ENCODE measurements around the gene SGCG.
"Not testable (repeated sequence)": the region's sequence is repeated elsewhere in the genome, so short reads cannot be mapped to it uniquely, and the experiment has no call there.

SGCG gene

DNA sequence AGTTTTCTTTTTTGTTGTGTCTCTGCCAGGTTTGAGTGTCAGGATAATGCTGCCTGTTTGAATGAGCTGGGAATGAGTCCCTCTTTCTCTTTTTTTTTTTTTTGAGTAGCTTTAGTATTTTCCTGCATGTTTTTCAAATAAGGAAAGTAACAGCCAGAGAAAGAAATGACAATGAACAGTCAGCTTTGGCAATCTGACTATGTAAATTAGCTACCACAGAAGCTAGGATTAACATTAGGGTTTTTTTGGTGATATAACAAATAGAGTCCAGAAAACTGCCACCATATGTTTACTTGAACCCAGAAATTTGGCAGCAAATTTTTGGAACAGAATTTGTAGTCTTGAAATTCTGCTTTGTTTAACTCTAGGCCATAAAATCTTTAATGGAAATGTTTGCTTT, 50.5 kb downstream of the SGCG start:
- DNase-seq, result no peak

GRCh38 chr13:23235994-23236393, 55.2 kb downstream of the SGCG start:
- no peak for DNase-seq

DNA sequence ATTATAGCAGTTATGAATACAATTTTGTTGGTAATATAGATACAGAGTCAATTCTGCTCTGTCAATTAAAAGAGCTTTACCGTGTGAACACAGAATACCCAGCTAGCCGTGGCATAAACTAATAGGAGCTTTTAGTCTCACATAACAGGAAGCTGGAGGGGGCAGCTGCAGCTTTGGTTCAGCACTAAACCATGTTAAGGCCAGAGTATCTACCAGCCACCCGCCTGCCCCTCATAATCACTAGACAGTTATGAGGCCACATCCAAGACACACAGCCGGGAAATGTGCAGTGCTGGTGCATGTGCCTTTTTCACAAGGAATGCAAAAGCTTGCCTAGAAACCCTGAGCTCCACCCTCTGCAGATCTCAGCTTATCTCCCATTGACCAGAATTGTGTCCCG, 62.3 kb downstream of the SGCG start:
- DNase-seq, result no peak

DNA sequence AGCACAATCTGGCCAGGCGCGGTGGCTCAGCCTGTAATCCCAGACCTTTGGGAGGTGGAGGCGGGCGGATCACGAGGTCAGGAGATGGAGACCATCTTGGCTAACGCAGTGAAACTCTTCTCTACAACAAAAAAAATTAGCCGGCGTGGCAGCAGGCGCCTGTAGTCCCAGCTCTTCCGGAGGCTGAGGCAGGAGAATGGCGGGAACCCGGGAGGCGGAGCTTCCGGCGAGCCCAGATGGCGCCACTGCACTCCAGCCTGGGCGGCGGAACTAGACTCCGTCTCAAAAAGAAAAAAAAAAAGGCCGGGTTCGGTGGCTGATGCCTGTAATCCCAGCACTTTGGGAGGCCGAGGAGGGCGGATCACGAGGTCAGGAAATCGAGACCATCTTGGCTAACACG, 67.6 kb downstream of the SGCG start:
- not testable (repeated sequence) for DNase-seq

DNA sequence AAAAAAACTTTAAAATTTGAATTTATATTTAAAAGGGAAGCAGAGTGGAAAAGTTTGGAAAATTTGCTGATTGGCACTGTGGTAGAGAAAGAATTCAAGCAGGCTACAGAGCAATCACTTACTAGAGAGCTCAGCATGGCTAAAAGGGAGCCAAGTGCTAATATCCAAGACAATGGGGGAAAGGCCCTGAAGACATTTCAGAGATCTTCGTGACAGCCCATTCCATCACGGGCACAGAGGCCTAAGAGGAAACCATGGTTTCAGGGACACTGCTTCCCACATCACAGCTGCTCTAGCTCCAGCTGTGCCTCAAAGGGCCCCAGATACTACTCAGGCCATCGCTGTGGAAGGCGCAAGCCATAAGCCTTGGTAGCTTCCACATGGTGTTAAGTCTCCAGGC, 73.7 kb downstream of the SGCG start:
- no peak for DNase-seq

DNA sequence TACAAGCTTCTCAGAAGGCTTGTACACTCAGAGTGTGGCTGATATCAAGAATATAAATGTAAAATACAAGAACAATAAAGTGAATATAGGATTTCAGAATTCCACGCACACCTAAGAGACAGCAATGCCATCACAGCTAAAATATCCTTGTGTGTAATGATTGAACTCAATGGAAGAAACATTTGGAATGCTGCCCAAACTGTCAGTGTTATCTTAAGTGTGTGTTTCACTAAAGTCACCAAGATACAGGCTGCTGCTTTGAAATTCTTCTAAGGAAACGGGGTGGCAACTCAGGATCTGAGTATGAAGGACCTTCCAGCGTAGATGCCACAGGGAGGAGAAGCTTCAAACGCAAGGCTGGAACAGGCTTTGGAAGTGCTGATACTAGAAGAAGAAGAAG, 86.8 kb downstream of the SGCG start:
- no peak for DNase-seq

DNA sequence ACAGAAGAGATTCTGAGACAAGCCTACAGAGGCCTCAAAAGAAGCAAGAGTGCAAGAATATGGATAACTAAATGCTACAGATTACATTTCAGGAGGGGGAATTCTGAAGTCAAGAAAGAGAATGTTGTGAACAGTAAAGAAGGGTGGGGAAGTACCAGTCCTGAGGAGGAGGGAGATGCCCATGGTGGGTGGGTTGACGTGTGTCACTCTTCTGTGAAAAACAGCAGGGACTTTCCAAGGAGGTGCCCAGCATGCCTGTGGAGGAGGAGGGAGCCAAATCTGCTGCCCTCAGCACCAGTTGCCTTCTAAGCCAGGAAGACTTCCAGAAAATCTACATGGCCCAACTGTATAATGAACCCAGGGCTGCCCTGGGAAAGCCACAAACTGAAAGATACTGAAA, 87.7 kb downstream of the SGCG start:
- DNase-seq, result no peak

DNA sequence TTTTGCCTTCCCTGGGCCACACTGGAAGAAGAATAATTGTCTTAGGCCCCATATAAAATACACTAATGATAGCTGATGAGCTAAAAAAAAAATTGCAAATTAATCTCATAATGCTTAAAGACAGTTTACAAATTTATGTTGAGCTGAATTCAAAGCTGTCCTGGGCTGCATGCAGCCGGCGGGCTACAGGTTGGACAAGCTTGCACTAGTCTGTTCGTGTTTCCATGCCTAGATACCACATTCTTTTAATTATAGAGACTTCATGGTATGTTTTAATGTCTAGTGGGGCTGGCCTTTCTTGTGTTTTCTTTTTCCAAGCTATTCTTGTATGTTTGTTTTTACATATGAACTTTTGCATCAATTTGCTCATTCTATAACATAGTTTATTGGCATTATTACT, 90.6 kb downstream of the SGCG start:
- DNase-seq, result no peak

DNA sequence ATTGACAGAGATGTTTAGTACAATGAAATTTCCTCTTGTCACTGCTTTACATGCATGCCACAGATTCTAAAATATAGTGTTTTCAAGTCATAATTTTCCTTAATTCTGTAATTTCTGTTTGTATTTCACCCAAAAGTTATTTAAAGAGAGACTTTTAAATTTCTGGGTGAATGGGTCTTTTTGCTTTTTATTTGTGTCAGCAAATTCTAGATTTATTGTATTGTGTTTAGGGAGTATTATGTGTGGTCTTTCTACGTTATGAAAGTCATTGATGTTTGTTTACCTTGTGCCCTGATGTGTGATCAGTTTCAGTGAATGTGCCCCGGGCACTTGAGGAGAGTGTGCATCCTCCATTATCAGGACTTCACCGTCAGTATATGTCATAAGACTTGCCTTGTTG, 92.7 kb downstream of the SGCG start:
- DNase-seq, result no peak

DNA sequence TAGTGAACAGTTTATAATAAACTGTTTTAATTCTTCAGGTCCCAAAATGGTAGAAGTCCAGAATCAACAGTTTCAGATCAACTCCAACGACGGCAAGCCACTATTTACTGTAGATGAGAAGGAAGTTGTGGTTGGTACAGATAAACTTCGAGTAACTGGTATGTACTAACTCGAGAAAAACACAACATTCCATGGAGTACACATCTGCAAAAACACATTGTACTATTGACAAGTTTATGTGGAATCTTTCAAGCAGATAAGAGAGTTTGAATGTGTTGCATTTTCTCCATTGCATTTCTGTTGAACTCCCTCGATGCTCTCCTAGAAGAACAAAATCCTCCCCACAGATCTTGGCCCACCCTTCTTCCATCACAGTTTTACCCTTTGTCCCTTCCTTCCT, 98.5 kb downstream of the SGCG start:
- no peak for DNase-seq

- DNase-seq, result no peak
Measured at GRCh38 chr13:23288564-23288963, 107.8 kb downstream of the SGCG start.

DNA sequence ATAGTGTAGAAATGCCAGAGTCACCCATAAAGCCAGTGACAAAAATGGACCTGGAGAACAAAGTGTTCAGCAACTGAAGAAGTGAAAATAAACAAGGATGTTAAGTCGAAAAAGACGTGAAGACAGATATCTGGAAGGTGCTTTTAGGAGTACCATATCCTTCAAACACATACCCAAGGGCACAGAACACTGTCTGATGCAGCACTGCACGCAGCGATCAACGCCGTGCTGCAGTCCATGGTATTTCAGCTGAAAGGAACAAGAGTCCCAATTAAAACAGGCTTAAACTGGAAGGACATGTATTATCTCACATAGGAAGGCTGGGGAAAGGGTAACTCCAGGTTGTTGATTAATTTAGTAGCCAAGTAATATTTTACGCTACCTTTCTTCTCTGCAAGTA, 108.2 kb downstream of the SGCG start:
- no peak for DNase-seq

- DNase-seq, result no peak
Measured at GRCh38 chr13:23289917-23290357, 109.2 kb downstream of the SGCG start.

GRCh38 chr13:23292586-23292985, 111.8 kb downstream of the SGCG start:
- no peak for DNase-seq

DNA sequence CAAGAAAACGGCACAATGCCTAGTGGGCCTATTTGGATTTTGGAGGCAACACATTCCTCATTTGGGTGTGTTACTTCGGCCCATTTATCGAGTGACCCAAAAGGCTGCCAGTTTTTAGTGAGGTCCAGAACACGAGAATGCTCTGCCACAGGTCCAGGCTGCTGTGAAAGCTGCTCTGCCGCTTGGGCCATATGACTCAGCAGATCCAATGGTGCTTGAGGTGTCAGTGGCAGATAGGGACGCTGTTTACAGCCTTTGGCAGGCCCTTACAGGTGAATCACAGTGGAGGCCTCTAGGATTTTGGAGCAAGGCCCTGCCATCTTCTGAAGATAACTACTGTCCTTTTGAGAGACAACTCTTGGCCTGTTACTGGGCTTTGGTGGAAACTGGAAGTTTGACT, 134.1 kb downstream of the SGCG start:
- DNase-seq, result not testable (repeated sequence)

DNA sequence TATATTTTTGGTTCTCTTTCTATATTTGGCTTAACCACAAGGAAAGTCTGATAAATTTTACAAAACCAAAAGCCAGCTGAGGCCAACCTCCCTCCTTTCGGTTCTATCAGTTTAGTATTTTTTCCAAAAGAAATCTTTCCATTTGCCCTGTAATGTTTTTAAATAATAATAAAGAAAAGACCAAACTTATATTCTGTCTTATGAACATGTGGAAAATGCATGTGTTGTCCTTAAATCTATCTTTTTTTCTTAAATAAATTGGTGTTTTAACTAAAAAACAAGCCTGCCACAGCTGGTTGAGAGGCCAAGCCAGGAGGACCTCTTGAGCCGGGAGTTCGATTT, 139.1 kb downstream of the SGCG start:
- DNase-seq, result no peak

GRCh38 chr13:23320926-23321534, 140.3 kb downstream of the SGCG start:
- DNase-seq, result no peak

DNA sequence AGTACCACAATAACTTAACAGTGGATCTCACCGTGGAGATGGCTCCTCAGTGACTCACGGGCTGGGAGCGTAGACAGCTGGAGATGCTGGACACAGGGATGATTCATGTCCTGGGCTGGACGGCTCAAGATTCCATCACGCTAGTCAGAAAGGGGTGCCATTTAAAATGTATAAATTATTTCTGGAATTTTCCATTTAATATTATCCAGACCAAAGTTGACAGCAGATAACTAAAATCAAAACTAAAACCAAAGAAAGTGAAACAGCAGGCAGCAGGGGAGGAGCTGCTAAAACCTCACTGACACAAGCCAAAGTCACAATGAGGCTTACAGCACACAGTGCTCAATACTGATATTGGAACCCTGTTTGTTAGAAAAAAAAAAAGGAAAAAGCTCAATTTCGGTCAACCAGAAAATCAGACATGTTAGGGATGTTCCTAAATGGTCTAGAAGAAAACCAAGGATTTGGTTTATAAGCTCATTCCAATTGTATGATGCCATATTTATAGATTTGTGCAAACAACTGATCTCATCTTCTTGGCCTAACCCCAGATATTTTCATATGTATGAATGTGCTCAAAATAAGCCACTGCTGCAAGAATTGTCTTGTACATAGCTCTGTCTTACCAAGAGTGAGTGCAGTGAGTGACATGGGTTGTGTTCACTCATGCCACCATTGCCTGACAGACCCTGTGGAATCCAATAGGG, 140.9 kb downstream of the SGCG start:
- peak; percentile 71 for DNase-seq

GRCh38 chr13:23322353-23323336, 141.9 kb downstream of the SGCG start:
- DNase-seq, result no peak

DNA sequence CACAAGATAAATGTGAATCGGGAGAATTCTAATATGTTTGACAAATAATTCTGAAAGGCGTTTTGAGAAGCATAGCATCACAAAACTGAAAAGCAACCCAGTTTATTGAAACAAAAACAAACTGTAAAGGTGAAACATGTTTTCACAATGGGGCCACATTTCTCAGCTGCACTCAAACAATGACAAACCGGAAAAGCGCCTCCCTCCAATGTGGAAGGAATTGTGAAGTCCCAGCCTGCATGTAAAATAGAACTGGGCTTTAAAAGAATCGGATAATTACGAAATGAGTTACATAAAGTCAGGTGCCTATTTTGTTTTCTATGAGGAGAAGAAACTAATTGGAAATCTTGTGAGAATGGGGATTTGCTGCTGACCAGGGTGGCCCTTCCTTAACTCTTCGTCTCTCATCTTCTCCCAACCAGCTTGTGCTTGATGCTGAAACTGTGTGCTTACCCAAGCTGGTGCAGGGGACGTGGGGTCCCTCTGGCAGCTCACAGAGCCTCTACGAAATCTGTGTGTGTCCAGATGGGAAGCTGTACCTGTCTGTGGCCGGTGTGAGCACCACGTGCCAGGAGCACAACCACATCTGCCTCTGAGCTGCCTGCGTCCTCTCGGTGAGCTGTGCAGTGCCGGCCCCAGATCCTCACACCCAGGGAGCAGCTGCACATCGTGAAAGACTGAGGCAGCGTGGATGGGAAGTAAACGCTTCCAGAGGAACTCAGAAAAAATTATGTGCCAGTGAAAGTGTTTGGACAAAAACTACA, 143.3 kb downstream of the SGCG start:
- no peak for DNase-seq

DNA sequence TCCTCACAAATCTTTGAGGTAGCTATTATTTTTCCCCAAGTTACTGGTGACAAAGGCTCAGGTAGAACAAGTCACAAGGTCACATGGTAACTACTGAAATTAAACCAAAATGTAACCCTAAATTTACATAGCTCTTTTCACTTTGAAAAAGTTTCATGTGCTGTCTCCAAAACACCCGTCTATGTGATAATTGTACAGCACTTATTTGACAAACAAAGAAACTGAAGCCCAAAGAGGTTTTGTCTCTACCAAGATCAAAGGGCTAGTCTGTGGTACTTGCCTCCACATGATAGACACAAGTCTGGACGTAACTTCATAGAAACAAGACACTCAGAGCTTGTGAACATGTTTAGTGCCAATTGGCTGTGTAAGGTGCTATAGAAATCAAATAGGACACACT, 144.4 kb downstream of the SGCG start:
- no peak for DNase-seq

- no peak for DNase-seq
Measured at GRCh38 chr13:23330356-23330755, 149.6 kb downstream of the SGCG start.

- no peak for DNase-seq
Measured at GRCh38 chr13:23339225-23339624, 158.4 kb downstream of the SGCG start.

Data from islet precursor cell (in vitro differentiated cells).